Measurements from ENCODE around the gene ARFGAP3. TPM values are rescaled to one million over a fixed set of nuclear protein-coding genes. Genes with fewer than 3 reads are reported as not detected.

Gene ARFGAP3
- total RNA-seq, 1 donor from 2014 or later = 28.4 TPM

DNA sequence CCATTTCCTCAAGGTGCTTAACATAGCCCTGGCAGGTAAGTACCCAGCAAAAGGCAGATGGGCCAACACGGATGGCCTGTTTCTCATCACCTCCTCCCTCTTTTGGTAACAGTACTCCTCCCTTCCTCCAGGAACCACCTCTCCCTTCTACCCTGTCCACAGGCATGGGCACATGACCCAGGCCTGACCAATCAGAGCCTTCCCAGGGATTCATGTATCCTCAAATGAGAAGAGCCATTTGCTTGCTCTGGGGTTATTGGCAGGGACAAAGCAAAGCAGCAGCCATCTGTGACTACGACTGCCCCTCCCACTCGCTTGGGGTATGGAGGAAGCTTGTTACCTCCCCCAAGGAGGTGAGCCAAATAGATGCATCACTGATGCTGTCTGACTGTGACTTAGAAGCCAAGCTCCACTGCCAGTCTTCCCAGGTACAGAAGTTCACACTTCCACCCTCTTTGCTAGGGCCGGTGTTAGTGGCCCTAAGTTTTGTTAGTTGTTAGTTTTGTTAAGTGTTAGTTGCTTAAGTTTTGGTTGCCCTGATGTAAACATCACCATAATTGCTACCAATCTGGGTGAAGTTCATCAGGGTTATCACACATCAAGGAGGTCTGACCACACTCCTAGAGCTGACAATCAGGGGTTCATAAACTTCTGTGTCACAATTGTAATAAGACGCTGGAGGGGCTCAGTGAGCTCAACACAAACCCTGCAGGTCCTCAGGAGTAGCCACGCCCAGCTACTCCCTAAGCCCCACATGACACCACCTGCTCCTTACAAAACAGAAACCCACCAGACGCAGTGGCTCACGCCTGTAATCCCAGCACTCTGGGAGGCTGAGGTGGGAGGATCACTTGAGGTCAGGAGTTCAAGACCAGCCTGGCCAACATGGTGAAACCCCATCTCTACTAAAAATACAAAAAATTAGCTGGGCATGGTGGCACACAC lies 57.3 kb downstream of the ARFGAP3 start:
- H3K4me1 Mint-ChIP-seq = no peaks in the 10 kb centered on the region
- H3K27me3 Mint-ChIP-seq (ENCODE audit: low read depth) = no peaks in the 10 kb centered on the region
- no peaks in the 10 kb centered on the region for H3K9me3 Mint-ChIP-seq
- no peak for DNase-seq (ENCODE audit: low read depth, low spot score)
- TF ChIP-seq CTCF (conservative IDR thresholded peaks at IDR 0.05) = no peak
- H3K36me3 Mint-ChIP-seq (ENCODE audit: low read depth) = peaks cover 8% of the 10 kb centered on the region
- H3K4me3 Mint-ChIP-seq = no peak overlapping the region
- H3K27ac Mint-ChIP-seq (ENCODE audit: unreplicated experiment) = no peak overlapping the region

DNA sequence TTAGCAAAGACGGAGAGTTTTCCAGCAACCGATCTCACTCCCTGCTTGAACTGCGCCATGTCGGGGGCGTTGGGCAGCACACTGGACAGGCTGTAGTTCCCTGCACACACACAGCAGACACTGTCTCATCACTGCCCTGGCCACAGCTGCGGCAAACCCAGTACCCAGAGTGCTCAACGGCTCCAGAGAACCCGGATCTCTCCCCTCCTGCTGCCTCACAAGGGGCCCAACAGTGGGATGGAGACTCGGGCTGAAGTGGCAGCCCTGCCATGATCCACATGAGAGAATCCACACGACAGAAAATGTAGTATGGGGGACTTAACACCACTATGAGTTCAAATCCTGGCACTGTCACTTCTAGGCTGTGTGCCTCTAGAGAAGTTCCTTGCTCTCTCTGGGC lies 58.0 kb downstream of the ARFGAP3 start:
- Mint-ChIP-seq H3K4me1 (no peaks in the 10 kb centered on the region), H3K9me3 (no peaks in the 10 kb centered on the region), H3K36me3 (ENCODE audit: low read depth) (peaks cover 8% of the 10 kb centered on the region), H3K27me3 (ENCODE audit: low read depth) (no peaks in the 10 kb centered on the region), H3K4me3 (no peak overlapping the region), H3K27ac (ENCODE audit: unreplicated experiment) (no peak overlapping the region)
- no peak for DNase-seq (ENCODE audit: low read depth, low spot score)
- no peak for TF ChIP-seq CTCF (conservative IDR thresholded peaks at IDR 0.05)

DNA sequence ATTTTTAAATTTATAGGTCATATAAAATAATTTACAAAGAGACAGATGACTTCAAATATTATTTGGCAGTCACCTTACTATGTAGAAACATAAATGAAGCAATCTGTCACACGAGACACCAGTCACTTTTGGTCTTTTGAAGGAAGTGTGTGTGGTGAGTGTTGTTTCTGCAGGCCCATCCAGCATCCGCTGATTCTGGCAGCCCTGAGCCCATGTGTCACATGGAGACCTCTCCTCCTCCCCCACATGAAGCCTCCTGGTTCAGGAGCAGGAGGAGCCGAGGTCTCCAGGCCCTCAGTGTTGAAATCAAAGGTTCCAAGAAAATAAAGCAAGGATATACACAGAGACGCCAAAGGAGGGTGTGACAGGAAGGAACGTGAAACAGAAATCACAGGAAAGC lies 60.1 kb downstream of the ARFGAP3 start:
- no peaks in the 10 kb centered on the region for H3K27me3 Mint-ChIP-seq (ENCODE audit: low read depth)
- H3K27ac Mint-ChIP-seq (ENCODE audit: unreplicated experiment) = no peak overlapping the region
- H3K4me1 Mint-ChIP-seq = no peaks in the 10 kb centered on the region
- no peak for TF ChIP-seq CTCF (conservative IDR thresholded peaks at IDR 0.05)
- H3K36me3 Mint-ChIP-seq (ENCODE audit: low read depth) = peaks cover 8% of the 10 kb centered on the region
- H3K4me3 Mint-ChIP-seq = no peak overlapping the region
- DNase-seq (ENCODE audit: low read depth, low spot score) = no peak
- no peaks in the 10 kb centered on the region for H3K9me3 Mint-ChIP-seq

DNA sequence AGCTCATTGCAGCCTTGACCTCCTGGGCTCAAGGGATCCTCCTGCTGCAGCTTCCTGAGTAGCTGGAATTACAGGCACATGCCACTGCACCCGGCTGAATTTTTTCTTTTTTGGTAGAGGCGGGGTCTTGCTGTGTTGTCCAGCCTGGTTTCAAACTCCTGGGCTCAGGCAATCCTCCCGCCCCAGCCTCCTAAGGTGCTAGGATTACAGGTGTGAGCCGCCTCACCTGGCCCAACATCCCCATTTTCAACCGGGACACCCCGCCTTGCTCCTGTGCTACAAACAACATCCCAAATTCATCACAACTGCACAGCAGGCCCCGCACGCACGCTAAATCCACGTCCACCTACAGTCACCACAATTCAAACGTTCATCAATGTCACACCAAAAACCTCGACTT lies 61.0 kb downstream of the ARFGAP3 start:
- no peak for TF ChIP-seq CTCF (conservative IDR thresholded peaks at IDR 0.05)
- Mint-ChIP-seq H3K27ac (ENCODE audit: unreplicated experiment) (peak overlapping the region; percentile 54), H3K9me3 (no peaks in the 10 kb centered on the region), H3K4me3 (no peak overlapping the region), H3K27me3 (ENCODE audit: low read depth) (no peaks in the 10 kb centered on the region), H3K4me1 (no peaks in the 10 kb centered on the region), H3K36me3 (ENCODE audit: low read depth) (peaks cover 8% of the 10 kb centered on the region)
- no peak for DNase-seq (ENCODE audit: low read depth, low spot score)

DNA sequence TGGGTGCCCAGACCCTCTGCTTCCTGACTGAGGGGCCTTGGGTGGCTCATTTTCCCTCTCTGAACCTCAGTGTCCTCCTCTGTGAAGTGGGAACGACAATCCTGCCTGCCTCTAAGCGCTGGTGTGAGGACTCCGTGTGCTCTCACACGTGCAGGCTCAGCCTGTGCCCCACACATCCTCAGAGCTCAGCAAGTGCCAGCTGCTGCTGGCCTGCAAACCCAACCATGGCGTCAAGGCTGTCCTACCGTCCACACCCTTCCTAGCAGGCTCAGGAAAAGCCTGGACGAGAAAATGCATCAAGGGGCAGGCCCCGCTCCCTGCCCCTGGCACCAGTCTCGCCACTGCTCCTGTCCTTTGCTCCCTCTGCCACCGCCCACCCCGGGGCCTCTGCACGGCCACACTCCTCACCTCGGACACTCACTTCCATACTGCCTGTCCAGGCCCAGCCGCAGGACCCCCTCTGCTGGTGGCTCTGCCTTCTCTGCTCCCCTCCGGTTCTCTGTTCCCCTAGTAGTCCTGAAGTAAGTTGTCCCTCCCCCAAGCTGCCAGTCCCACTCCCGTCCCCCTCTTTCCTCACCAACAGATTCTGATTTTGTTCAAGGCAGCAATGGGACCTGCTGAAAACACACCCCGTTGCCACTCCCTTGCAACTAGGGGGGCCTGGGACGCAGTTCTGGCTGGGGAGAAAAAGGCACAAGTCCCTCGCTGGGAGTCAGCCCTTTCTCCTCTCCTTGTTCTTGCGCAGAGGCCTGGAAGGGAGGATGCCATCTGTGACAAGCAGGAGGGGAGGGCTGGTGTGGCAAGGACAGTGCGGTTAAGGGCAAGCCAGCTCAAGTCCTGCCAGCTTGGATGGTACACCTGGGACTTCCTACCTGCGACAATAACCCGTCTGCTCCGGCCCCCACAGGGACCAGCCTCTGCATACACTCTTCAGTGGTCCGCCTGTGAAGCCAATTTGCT lies 62.2 kb downstream of the ARFGAP3 start:
- no peak overlapping the region for H3K4me3 Mint-ChIP-seq
- H3K36me3 Mint-ChIP-seq (ENCODE audit: low read depth) = peaks cover 5% of the 10 kb centered on the region
- DNase-seq (ENCODE audit: low read depth, low spot score) = no peak
- peak overlapping the region; percentile 88 for H3K27ac Mint-ChIP-seq (ENCODE audit: unreplicated experiment)
- H3K9me3 Mint-ChIP-seq = no peaks in the 10 kb centered on the region
- no peaks in the 10 kb centered on the region for H3K4me1 Mint-ChIP-seq
- TF ChIP-seq CTCF (conservative IDR thresholded peaks at IDR 0.05) = no peak
- no peaks in the 10 kb centered on the region for H3K27me3 Mint-ChIP-seq (ENCODE audit: low read depth)

Data from neural crest cell (in vitro differentiated cells).